Measurements from ENCODE around the gene ERICH3. TPM values are rescaled to one million over a fixed set of nuclear protein-coding genes. Genes with fewer than 3 reads are reported as not detected.

Gene ERICH3
- total RNA-seq, 1 experiment from 2014 or later = not detected

DNA sequence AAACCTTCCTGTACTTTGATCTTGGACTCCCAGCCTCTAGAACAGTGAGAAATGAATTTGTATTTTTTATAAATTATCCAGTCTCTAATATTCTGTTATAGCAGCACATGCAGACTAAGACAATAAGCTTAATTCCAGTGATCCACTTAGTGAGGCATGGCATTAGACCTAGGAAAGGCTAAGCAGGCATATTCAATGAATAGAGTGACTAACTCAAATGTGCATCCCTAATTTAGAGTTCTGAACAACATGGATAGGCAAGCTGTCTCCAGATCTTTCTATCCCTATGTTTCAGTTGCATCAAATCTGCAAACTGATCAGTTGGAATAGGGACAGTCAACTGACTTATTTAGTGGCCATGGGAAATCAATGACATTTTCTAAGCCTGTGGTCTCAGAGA lies 4.3 kb upstream of the ERICH3 start:
- peaks cover 14 to 15% of the 10 kb centered on the region in 2 experiments for H3K4me1 Mint-ChIP-seq
- Histone ChIP-seq H3K4ac (ENCODE audit: low read depth, low read length) (no peak overlapping the region), H2AK5ac (ENCODE audit: insufficient read length, low read length) (no peak overlapping the region), H3K23ac (ENCODE audit: insufficient read length, low read depth, low read length) (no peak overlapping the region), H2BK20ac (ENCODE audit: low read depth, low read length, poor library complexity, severe bottlenecking) (no peak overlapping the region), H3K23me2 (ENCODE audit: insufficient read length, low read depth, low read length, poor library complexity, severe bottlenecking) (peaks cover 5% of the 10 kb centered on the region), H3K4me2 (ENCODE audit: insufficient read depth, insufficient read length, low read length) (no peak overlapping the region), H3K14ac (ENCODE audit: insufficient read depth, low read length) (no peak overlapping the region), H3K9me3 (ENCODE audit: control insufficient read depth, low read depth, low read length) (no peaks in the 10 kb centered on the region), H3K79me1 (ENCODE audit: insufficient read depth, low read depth, low read length, poor library complexity, severe bottlenecking) (no peaks in the 10 kb centered on the region), H4K5ac (ENCODE audit: insufficient read length, low read depth, low read length) (no peak overlapping the region), H4K8ac (replicated peaks; ENCODE audit: insufficient read length, low read depth, low read length) (no peak overlapping the region), H2BK15ac (ENCODE audit: low read depth, low read length) (no peak overlapping the region), H3K56ac (ENCODE audit: insufficient read length, low read depth, low read length) (no peak overlapping the region), H3K4me1 (ENCODE audit: insufficient read depth, low read length) (peaks cover 5% of the 10 kb centered on the region; the same call in 1 of the 2 replicates), H2BK120ac (ENCODE audit: low read depth, low read length, poor library complexity, severe bottlenecking) (no peak overlapping the region), H3K18ac (ENCODE audit: insufficient read length, low read depth, low read length) (no peak overlapping the region), H3K79me2 (ENCODE audit: insufficient read depth, low read length) (no peaks in the 10 kb centered on the region), H3K27me3 (ENCODE audit: insufficient read depth, low read length) (peaks cover 7% of the 10 kb centered on the region; the same call in 1 of the 2 replicates), H4K91ac (ENCODE audit: insufficient read length, low read depth, low read length) (no peak overlapping the region), H3K27ac (ENCODE audit: insufficient read length, low read depth, low read length) (no peak overlapping the region), H4K20me1 (ENCODE audit: control insufficient read depth, insufficient read depth, insufficient read length) (no peaks in the 10 kb centered on the region), H3K9ac (ENCODE audit: extremely low read depth, insufficient read length, low read length) (no peak overlapping the region), H2BK12ac (ENCODE audit: insufficient read length, low read depth, low read length) (no peak overlapping the region), H2BK5ac (ENCODE audit: insufficient read length, low read length) (no peak overlapping the region), H3T11ph (ENCODE audit: low read length) (no peak overlapping the region), H2AFZ (ENCODE audit: low read length) (no peak overlapping the region)
- H3K4me3 Mint-ChIP-seq = no peak overlapping the region
- H3K36me3 Mint-ChIP-seq (ENCODE audit: insufficient read depth in 1 of 3, low read depth in 3 of 3) = no peaks in the 10 kb centered on the region
- no peak for DNase-seq
- TF ChIP-seq, protein P1, sequence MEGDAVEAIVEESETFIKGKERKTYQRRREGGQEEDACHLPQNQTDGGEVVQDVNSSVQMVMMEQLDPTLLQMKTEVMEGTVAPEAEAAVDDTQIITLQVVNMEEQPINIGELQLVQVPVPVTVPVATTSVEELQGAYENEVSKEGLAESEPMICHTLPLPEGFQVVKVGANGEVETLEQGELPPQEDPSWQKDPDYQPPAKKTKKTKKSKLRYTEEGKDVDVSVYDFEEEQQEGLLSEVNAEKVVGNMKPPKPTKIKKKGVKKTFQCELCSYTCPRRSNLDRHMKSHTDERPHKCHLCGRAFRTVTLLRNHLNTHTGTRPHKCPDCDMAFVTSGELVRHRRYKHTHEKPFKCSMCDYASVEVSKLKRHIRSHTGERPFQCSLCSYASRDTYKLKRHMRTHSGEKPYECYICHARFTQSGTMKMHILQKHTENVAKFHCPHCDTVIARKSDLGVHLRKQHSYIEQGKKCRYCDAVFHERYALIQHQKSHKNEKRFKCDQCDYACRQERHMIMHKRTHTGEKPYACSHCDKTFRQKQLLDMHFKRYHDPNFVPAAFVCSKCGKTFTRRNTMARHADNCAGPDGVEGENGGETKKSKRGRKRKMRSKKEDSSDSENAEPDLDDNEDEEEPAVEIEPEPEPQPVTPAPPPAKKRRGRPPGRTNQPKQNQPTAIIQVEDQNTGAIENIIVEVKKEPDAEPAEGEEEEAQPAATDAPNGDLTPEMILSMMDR (conservative IDR thresholded peaks at IDR 0.05) = no peak
- peaks cover 33% of the 10 kb centered on the region for H3K27me3 Mint-ChIP-seq (ENCODE audit: low read depth)
- H3K9me3 Mint-ChIP-seq = peaks cover 0 to under 1% of the 10 kb centered on the region in 2 experiments; a peak in 1 of 5 replicates
- H3K27ac Mint-ChIP-seq = no peak overlapping the region; a peak in 1 of 7 replicates

Measured in H9 (cell line).